OCI-LY7 (cell line): ENCODE results near the gene MS4A14. TPM values are rescaled to one million over a fixed set of nuclear protein-coding genes. Genes with fewer than 3 reads are reported as not detected.

Experiments
- BruUV-seq: library from RNA; stranded (reverse); fragments of 400-500 nt; replicated peaks from 2 replicates; lab custom pipeline; 2021; lab: Mats Ljungman, UMichigan
- CTCF ChIA-PET: fragments of 300-600 bp; sonication (Branson Sonifier 250); formaldehyde crosslinking; loops from one replicate; lab custom pipeline; 2022; ENCODE audit warnings: antibody characterized with exemption; ENCODE audit not compliant: unreplicated experiment; lab: Charles Lee
- POLR2A ChIA-PET: fragments of 300-600 bp; sonication (Branson Sonifier 250); formaldehyde crosslinking; loops from one replicate; lab custom pipeline; 2022; ENCODE audit warnings: antibody characterized with exemption; lab: Charles Lee
- DNase-seq: peaks from one replicate; pipeline ENCODE4 v3.0.0-alpha.2; 2015; ENCODE audit warnings: low spot score
- H2AFZ ChIP-seq: fragments of 200-600 bp; sonication (generic), shearing (Covaris generic); 2 replicates; pipeline ENCODE4 v1.6.1; 2014; ENCODE audit warnings: mild to moderate bottlenecking, antibody characterized with exemption, low read length, moderate library complexity
- H3K27ac ChIP-seq: fragments of 200-600 bp; sonication (generic); 2 replicates; pipeline ENCODE4 v1.5.1; 2014; ENCODE audit warnings: mixed run types, low read depth, mild to moderate bottlenecking, moderate library complexity, low read length, inconsistent platforms; ENCODE audit not compliant: poor library complexity, severe bottlenecking
- H3K36me3 ChIP-seq: fragments of 200-600 bp; sonication (generic); 2 replicates; pipeline ENCODE4 v1.6.1; 2014; ENCODE audit warnings: mild to moderate bottlenecking, antibody characterized with exemption, low read length, moderate library complexity, mixed read lengths; ENCODE audit not compliant: insufficient read depth
- H3K4me1 ChIP-seq: fragments of 200-600 bp; sonication (generic); 2 replicates; pipeline ENCODE4 v1.5.1; 2014; ENCODE audit warnings: mild to moderate bottlenecking, low read length; ENCODE audit not compliant: insufficient read depth, poor library complexity, severe bottlenecking
- H3K4me2 ChIP-seq: fragments of 200-600 bp; sonication (generic); 2 replicates; pipeline ENCODE4 v1.6.1; 2014; ENCODE audit warnings: mild to moderate bottlenecking, low read length
- H3K4me3 ChIP-seq: fragments of 200-600 bp; sonication (generic); 2 replicates; pipeline ENCODE4 v1.5.1; 2014; ENCODE audit warnings: mild to moderate bottlenecking, low read depth, low read length; ENCODE audit not compliant: poor library complexity, severe bottlenecking
- H3K79me2 ChIP-seq: fragments of 200-600 bp; sonication (generic); 2 replicates; pipeline ENCODE4 v1.6.1; 2016; ENCODE audit warnings: low read depth, mild to moderate bottlenecking, low read length, moderate library complexity, mixed read lengths; ENCODE audit not compliant: insufficient read depth
- H3K9me2 ChIP-seq: fragments of 200-600 bp; sonication (generic); 2 replicates; pipeline ENCODE4 v1.6.1; 2016; ENCODE audit warnings: mild to moderate bottlenecking, low read length, mixed read lengths; ENCODE audit not compliant: insufficient read depth
- H3K9me3 ChIP-seq: fragments of 200-600 bp; sonication (generic); 2 replicates; pipeline ENCODE4 v1.6.1; 2014; ENCODE audit warnings: mild to moderate bottlenecking, mixed run types, low read length, mixed read lengths
- H4K20me1 ChIP-seq: fragments of 200-600 bp; sonication (generic); 2 replicates; pipeline ENCODE4 v1.6.1; 2014; ENCODE audit warnings: mild to moderate bottlenecking, antibody characterized with exemption, low read length, moderate library complexity, mixed read lengths; ENCODE audit not compliant: insufficient read depth
- EZH2phosphoT487 ChIP-seq: fragments of 200-600 bp; sonication (generic); IDR thresholded peaks from 2 replicates; pipeline ENCODE4 v1.6.1; 2018; ENCODE audit warnings: low read depth, borderline replicate concordance, mild to moderate bottlenecking, mixed run types, antibody characterized with exemption, low read length, moderate library complexity, mixed read lengths
- intact Hi-C: fragments of 100-400 bp; cut with micrococcal nuclease; formaldehyde crosslinking; loops from one replicate; pipeline ENCODE4 v1.10.0; 2022; ENCODE audit not compliant: unreplicated experiment
- total RNA-seq, 2 experiments: library from RNA; depleted of rRNA in 1 of 2; stranded (reverse); fragments of >200 nt in 1 of 2; shearing (Covaris generic) in 1 of 2; gene quantifications; 2 replicates each; pipeline ENCODE4 v1.2.3, GENCODE V29; 2014 to 2022
- TF ChIP-seq, protein P1 (sequence below): fragments of 200-600 bp; sonication (generic); conservative IDR thresholded peaks from 2 replicates; pipeline ENCODE4 v1.5.1; 2014; ENCODE audit warnings: mild to moderate bottlenecking, antibody characterized with exemption, low read length, moderate library complexity, mixed read lengths

Gene MS4A14
- total RNA-seq, 2 experiments from 2014 or later = not detected

DNA sequence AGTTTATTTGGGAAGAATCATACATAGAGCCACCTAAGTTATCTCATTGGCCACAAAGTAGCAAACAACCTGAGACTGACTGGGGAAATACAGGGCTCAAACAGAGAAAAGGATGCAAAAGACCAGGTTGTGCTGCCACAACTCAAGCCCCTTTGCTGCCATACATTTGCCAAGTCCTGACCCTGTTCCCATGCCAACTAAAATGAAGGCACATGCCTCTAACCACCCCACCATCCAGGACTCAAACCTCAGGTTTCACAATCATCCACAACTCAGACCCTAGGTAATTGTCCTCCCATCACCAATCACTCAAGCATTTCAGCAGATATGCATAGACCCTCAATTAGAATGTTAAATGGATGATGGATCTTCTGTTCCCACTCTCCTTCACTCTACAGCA, 58.0 kb downstream of the MS4A14 start:
- Histone ChIP-seq H4K20me1 (peaks cover 14% of the 10 kb centered on the region), H3K9me3 (peaks cover 12% of the 10 kb centered on the region; the same call in 1 of the 2 replicates), H3K79me2 (peaks cover 36% of the 10 kb centered on the region), H3K4me2 (peak overlapping the region; percentile 78), H3K4me1 (peaks cover 36% of the 10 kb centered on the region), H3K4me3 (peak overlapping the region; percentile 50), H3K9me2 (no peaks in the 10 kb centered on the region), H3K27ac (peak overlapping the region; percentile 100), H3K36me3 (peaks cover 42% of the 10 kb centered on the region), H2AFZ (peak overlapping the region; percentile 72)
- BruUV-seq = no TSS peak
- ChIA-PET CTCF (no interaction called here), POLR2A (interaction anchor here (0.6 to 7.5 kb wide), 5 partner anchors 24 to 94 kb away, joined by 3 to 123 read pairs (median 30); partner anchors contain the start of gene MS4A7)
- DNase-seq = peak; percentile 28
- intact Hi-C loops = loop anchor here (2.0 kb wide), 1 partner anchor 1181 kb away; no protein-coding TSS in a partner anchor
- TF ChIP-seq, protein P1, sequence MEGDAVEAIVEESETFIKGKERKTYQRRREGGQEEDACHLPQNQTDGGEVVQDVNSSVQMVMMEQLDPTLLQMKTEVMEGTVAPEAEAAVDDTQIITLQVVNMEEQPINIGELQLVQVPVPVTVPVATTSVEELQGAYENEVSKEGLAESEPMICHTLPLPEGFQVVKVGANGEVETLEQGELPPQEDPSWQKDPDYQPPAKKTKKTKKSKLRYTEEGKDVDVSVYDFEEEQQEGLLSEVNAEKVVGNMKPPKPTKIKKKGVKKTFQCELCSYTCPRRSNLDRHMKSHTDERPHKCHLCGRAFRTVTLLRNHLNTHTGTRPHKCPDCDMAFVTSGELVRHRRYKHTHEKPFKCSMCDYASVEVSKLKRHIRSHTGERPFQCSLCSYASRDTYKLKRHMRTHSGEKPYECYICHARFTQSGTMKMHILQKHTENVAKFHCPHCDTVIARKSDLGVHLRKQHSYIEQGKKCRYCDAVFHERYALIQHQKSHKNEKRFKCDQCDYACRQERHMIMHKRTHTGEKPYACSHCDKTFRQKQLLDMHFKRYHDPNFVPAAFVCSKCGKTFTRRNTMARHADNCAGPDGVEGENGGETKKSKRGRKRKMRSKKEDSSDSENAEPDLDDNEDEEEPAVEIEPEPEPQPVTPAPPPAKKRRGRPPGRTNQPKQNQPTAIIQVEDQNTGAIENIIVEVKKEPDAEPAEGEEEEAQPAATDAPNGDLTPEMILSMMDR = no peak
- no peak for TF ChIP-seq EZH2phosphoT487

DNA sequence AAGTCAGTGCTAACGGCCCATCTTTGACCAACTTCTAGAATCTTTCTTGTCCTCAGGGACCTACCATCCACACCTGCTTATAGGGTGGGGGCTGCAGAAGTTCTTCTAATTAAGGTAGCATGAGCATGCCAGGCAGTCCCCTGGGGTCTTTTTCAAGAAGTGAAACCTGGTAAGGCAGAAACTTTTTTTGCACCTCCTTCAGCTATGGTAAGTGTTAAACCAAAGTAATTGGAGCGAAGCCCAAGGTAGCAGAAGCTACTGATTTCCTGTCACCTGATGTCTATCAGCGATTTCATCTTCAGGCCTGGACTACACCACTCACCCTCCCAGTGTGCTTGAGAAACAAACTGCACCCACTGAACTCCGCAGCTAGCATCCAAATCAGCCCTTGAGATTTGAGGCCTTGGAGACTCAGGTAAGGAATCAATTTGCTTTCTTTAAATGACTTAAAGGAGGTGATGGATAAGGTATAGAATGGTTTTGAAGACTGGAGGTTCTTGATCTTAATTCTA, 59.3 kb downstream of the MS4A14 start, which contains the start of gene MS4A1:
Gene MS4A1 (plus strand): TSS at position 317 of the 512 bp plus-strand sequence. CDS start 6,528 bp downstream, outside the sequence.
- peak within 1 kb of the TSS; percentile 72 for H2AFZ ChIP-seq

More for the DNA sequence above, 59.3 kb downstream of the MS4A14 start, which contains the start of gene MS4A1:
- intact Hi-C loops = loop anchor here (1.0 to 2.0 kb wide), 5 partner anchors 22 to 1183 kb away; partner anchors contain the start of gene MS4A7
- POLR2A ChIA-PET = interaction anchor here (0.6 to 7.5 kb wide), 14 partner anchors 14 to 786 kb away, joined by 3 to 123 read pairs (median 10); partner anchors contain the start of gene MS4A7
- Histone ChIP-seq H3K79me2 (peaks cover 50% of the 10 kb centered on the region), H3K9me2 (no peaks in the 10 kb centered on the region), H3K4me2 (peak within 1 kb of the TSS; percentile 92), H3K4me3 (peak within 1 kb of the TSS; percentile 84), H3K27ac (peak within 1 kb of the TSS; percentile 100), H3K9me3 (peaks cover 12% of the 10 kb centered on the region; the same call in 1 of the 2 replicates), H3K36me3 (peaks cover 56% of the 10 kb centered on the region), H4K20me1 (peaks cover 27% of the 10 kb centered on the region), H3K4me1 (peaks cover 49% of the 10 kb centered on the region)
- peak; percentile 100 for DNase-seq
- CTCF ChIA-PET = interaction anchor here (1.0 to 3.7 kb wide), 3 partner anchors 28 to 92 kb away, joined by 3 to 26 read pairs (median 15); no protein-coding TSS in a partner anchor
- no TSS peak for BruUV-seq
- TF ChIP-seq, protein P1 = no peak
- no peak for TF ChIP-seq EZH2phosphoT487
